ENCODE measurements around the gene RAB7B.

DNA sequence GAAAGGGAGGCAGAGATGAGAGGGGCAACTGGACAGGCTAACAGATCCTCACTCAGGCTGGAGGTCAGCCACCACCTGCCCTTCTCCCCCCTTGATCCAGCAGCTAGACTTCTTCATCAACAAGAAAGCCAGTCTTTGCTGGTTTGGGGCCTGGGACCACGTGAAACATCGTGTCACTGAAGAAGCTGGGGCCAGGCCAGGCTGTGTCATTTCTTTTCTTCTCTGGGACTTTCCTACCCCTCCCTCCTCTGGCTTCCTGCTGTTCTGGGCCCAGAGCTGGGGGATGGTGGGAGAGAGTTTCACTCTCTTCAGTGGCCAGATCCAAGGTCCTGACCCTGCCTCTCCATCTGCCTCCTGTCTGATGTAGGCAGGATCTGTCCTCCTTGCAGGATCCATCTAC, 41.8 kb downstream of the RAB7B start:
- TF ChIP-seq, protein P1, sequence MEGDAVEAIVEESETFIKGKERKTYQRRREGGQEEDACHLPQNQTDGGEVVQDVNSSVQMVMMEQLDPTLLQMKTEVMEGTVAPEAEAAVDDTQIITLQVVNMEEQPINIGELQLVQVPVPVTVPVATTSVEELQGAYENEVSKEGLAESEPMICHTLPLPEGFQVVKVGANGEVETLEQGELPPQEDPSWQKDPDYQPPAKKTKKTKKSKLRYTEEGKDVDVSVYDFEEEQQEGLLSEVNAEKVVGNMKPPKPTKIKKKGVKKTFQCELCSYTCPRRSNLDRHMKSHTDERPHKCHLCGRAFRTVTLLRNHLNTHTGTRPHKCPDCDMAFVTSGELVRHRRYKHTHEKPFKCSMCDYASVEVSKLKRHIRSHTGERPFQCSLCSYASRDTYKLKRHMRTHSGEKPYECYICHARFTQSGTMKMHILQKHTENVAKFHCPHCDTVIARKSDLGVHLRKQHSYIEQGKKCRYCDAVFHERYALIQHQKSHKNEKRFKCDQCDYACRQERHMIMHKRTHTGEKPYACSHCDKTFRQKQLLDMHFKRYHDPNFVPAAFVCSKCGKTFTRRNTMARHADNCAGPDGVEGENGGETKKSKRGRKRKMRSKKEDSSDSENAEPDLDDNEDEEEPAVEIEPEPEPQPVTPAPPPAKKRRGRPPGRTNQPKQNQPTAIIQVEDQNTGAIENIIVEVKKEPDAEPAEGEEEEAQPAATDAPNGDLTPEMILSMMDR (IDR thresholded peaks at IDR 0.05) = no peak
- TF ChIP-seq POLR2AphosphoS5 (IDR thresholded peaks at IDR 0.05) (no peak), POLR2A (IDR thresholded peaks at IDR 0.05) (no peak)
